ENCODE measurements around the gene ZDHHC9. TPM values are rescaled to one million over a fixed set of nuclear protein-coding genes. Genes with fewer than 3 reads are reported as not detected.

The ZDHHC9 gene
- total RNA-seq, 1 donor from 2014 or later = 14.6 TPM

- no peaks in the 10 kb centered on the region for H3K9me3 Mint-ChIP-seq
- peaks cover 10% of the 10 kb centered on the region for H3K36me3 Mint-ChIP-seq (ENCODE audit: low read depth)
- no peak overlapping the region for H3K4me3 Mint-ChIP-seq
- intact Hi-C loops (cut with micrococcal nuclease) = no loop called here
- no peak overlapping the region for H3K27ac Mint-ChIP-seq
- H3K4me1 Mint-ChIP-seq = no peaks in the 10 kb centered on the region
- H3K27me3 Mint-ChIP-seq = no peaks in the 10 kb centered on the region
- DNase-seq = no peak
These were observed 10.3 kb downstream of the ZDHHC9 start for GRCh38 chrX:129833153-129833990.

GRCh38 chrX:129831091-129831885, 12.4 kb downstream of the ZDHHC9 start:
- Mint-ChIP-seq H3K4me3 (no peak overlapping the region), H3K27me3 (no peaks in the 10 kb centered on the region), H3K4me1 (peaks cover under 1% of the 10 kb centered on the region), H3K9me3 (no peaks in the 10 kb centered on the region), H3K27ac (no peak overlapping the region), H3K36me3 (ENCODE audit: low read depth) (peaks cover 7% of the 10 kb centered on the region)
- intact Hi-C loops (cut with micrococcal nuclease) = no loop called here
- DNase-seq = no peak

- intact Hi-C loops (cut with micrococcal nuclease) = no loop called here
- Mint-ChIP-seq H3K4me3 (no peak overlapping the region), H3K36me3 (ENCODE audit: low read depth) (peaks cover 7% of the 10 kb centered on the region), H3K27ac (no peak overlapping the region), H3K4me1 (peaks cover 4% of the 10 kb centered on the region), H3K27me3 (no peaks in the 10 kb centered on the region), H3K9me3 (no peaks in the 10 kb centered on the region)
- DNase-seq = no peak
These were observed 13.2 kb downstream of the ZDHHC9 start for GRCh38 chrX:129830494-129830893.

GRCh38 chrX:129825746-129826505, 17.8 kb downstream of the ZDHHC9 start:
- peaks cover 16% of the 10 kb centered on the region for H3K36me3 Mint-ChIP-seq (ENCODE audit: low read depth)
- intact Hi-C loops (cut with micrococcal nuclease) = no loop called here
- no peaks in the 10 kb centered on the region for H3K27me3 Mint-ChIP-seq
- H3K4me1 Mint-ChIP-seq = peaks cover 10% of the 10 kb centered on the region
- peak; percentile 56 for DNase-seq
- no peak overlapping the region for H3K4me3 Mint-ChIP-seq
- H3K9me3 Mint-ChIP-seq = no peaks in the 10 kb centered on the region
- no peak overlapping the region for H3K27ac Mint-ChIP-seq

- H3K27me3 Mint-ChIP-seq = no peaks in the 10 kb centered on the region
- intact Hi-C loops (cut with micrococcal nuclease) = loop anchor here (5.0 kb wide), 1 partner anchor 167 kb away; no protein-coding TSS in a partner anchor
- no peak overlapping the region for H3K4me3 Mint-ChIP-seq
These were observed 19.1 kb downstream of the ZDHHC9 start for GRCh38 chrX:129824620-129825019.

GRCh38 chrX:129823522-129823921, 20.2 kb downstream of the ZDHHC9 start:
- H3K27ac Mint-ChIP-seq = peak overlapping the region; percentile 68
- H3K36me3 Mint-ChIP-seq (ENCODE audit: low read depth) = peaks cover 14% of the 10 kb centered on the region
- H3K4me1 Mint-ChIP-seq = peaks cover 10% of the 10 kb centered on the region
- H3K27me3 Mint-ChIP-seq = no peaks in the 10 kb centered on the region
- intact Hi-C loops (cut with micrococcal nuclease) = loop anchor here (1.0 to 5.0 kb wide), 4 partner anchors 43 to 186 kb away; no protein-coding TSS in a partner anchor
- peak overlapping the region; percentile 35 for H3K4me3 Mint-ChIP-seq
- peak; percentile 60 for DNase-seq
- no peaks in the 10 kb centered on the region for H3K9me3 Mint-ChIP-seq

More at GRCh38 chrX:129824620-129825019, 19.1 kb downstream of the ZDHHC9 start:
- Mint-ChIP-seq H3K9me3 (no peaks in the 10 kb centered on the region), H3K27ac (no peak overlapping the region), H3K4me1 (peaks cover 10% of the 10 kb centered on the region), H3K36me3 (ENCODE audit: low read depth) (peaks cover 18% of the 10 kb centered on the region)
- no peak for DNase-seq

GRCh38 chrX:129823115-129823514, 20.6 kb downstream of the ZDHHC9 start:
- Mint-ChIP-seq H3K27me3 (no peaks in the 10 kb centered on the region), H3K27ac (no peak overlapping the region), H3K36me3 (ENCODE audit: low read depth) (peaks cover 14% of the 10 kb centered on the region), H3K4me3 (no peak overlapping the region), H3K4me1 (peaks cover 10% of the 10 kb centered on the region), H3K9me3 (no peaks in the 10 kb centered on the region)
- peak; percentile 83 for DNase-seq
- intact Hi-C loops (cut with micrococcal nuclease) = loop anchor here (1.0 to 5.0 kb wide), 4 partner anchors 42 to 186 kb away; no protein-coding TSS in a partner anchor

GRCh38 chrX:129818123-129818522, 25.6 kb downstream of the ZDHHC9 start:
- intact Hi-C loops (cut with micrococcal nuclease) = no loop called here
- no peak for DNase-seq
- H3K36me3 Mint-ChIP-seq (ENCODE audit: low read depth) = peaks cover 11% of the 10 kb centered on the region
- H3K27me3 Mint-ChIP-seq = no peaks in the 10 kb centered on the region
- H3K9me3 Mint-ChIP-seq = no peaks in the 10 kb centered on the region
- no peak overlapping the region for H3K4me3 Mint-ChIP-seq
- peaks cover 4% of the 10 kb centered on the region for H3K4me1 Mint-ChIP-seq
- no peak overlapping the region for H3K27ac Mint-ChIP-seq

- H3K27me3 Mint-ChIP-seq = no peaks in the 10 kb centered on the region
- DNase-seq = no peak
- H3K36me3 Mint-ChIP-seq (ENCODE audit: low read depth) = peaks cover 21% of the 10 kb centered on the region
- peaks cover 10% of the 10 kb centered on the region for H3K4me1 Mint-ChIP-seq
- intact Hi-C loops (cut with micrococcal nuclease) = no loop called here
- H3K4me3 Mint-ChIP-seq = no peak overlapping the region
- H3K9me3 Mint-ChIP-seq = no peaks in the 10 kb centered on the region
- H3K27ac Mint-ChIP-seq = no peak overlapping the region
These were observed 29.9 kb downstream of the ZDHHC9 start for GRCh38 chrX:129813662-129814368.

- Mint-ChIP-seq H3K27ac (peak overlapping the region; percentile 29), H3K4me3 (no peak overlapping the region), H3K27me3 (no peaks in the 10 kb centered on the region)
These were observed 34.6 kb downstream of the ZDHHC9 start for GRCh38 chrX:129808829-129809796.

GRCh38 chrX:129808158-129808828, 35.4 kb downstream of the ZDHHC9 start:
- H3K4me3 Mint-ChIP-seq = no peak overlapping the region

More at GRCh38 chrX:129808829-129809796, 34.6 kb downstream of the ZDHHC9 start:
- Mint-ChIP-seq H3K9me3 (no peaks in the 10 kb centered on the region), H3K4me1 (peaks cover 17% of the 10 kb centered on the region), H3K36me3 (ENCODE audit: low read depth) (peaks cover 37% of the 10 kb centered on the region)
- no peak for DNase-seq
- intact Hi-C loops (cut with micrococcal nuclease) = no loop called here

GRCh38 chrX:129804806-129805205, 38.9 kb downstream of the ZDHHC9 start:
- Mint-ChIP-seq H3K4me1 (peaks cover 19% of the 10 kb centered on the region), H3K4me3 (no peak overlapping the region), H3K27me3 (no peaks in the 10 kb centered on the region), H3K27ac (no peak overlapping the region), H3K36me3 (ENCODE audit: low read depth) (peaks cover 29% of the 10 kb centered on the region), H3K9me3 (no peaks in the 10 kb centered on the region)
- intact Hi-C loops (cut with micrococcal nuclease) = no loop called here
- DNase-seq = no peak

More at GRCh38 chrX:129808158-129808828, 35.4 kb downstream of the ZDHHC9 start:
- peaks cover 38% of the 10 kb centered on the region for H3K36me3 Mint-ChIP-seq (ENCODE audit: low read depth)
- intact Hi-C loops (cut with micrococcal nuclease) = no loop called here
- peaks cover 17% of the 10 kb centered on the region for H3K4me1 Mint-ChIP-seq
- no peak overlapping the region for H3K27ac Mint-ChIP-seq
- H3K27me3 Mint-ChIP-seq = no peaks in the 10 kb centered on the region
- no peaks in the 10 kb centered on the region for H3K9me3 Mint-ChIP-seq
- DNase-seq = no peak
